HEK293 (cell line): ENCODE measurements around the gene OR10H4.

Experiments used
- CTCF ChIA-PET: fragments of 350-600 bp; formaldehyde crosslinking; extraction: SDS; loops from one replicate; lab custom pipeline; 2021; ENCODE audit warnings: antibody characterized with exemption; lab: Yijun Ruan, JAX
- POLR2A ChIA-PET: fragments of 300-600 bp; formaldehyde crosslinking; extraction: SDS; loops from one replicate; lab custom pipeline; 2020; ENCODE audit warnings: antibody characterized with exemption, inconsistent platforms; lab: Yijun Ruan, JAX
- H3K27ac ChIP-seq: fragments of 200-500 bp; sonication (Bioruptor generic); 2 replicates; pipeline ENCODE4 v1.5.1; 2014; ENCODE audit warnings: low read depth, low read length, control low read depth, inconsistent platforms; ENCODE audit errors: extremely low read depth
- H3K36me3 ChIP-seq, 2 experiments: fragments of 200-500 bp in 1 of 2; sonication (Bioruptor generic) in 1 of 2; 1 replicate in 1 of 2; 2 replicates in 1 of 2; pipeline ENCODE4 v1.5.1; 2014 to 2017; ENCODE audit warnings: inconsistent platforms in 2 of 2, low read length in 2 of 2; ENCODE audit not compliant: control insufficient read depth in 2 of 2, insufficient read depth in 1 of 2
- H3K4me1 ChIP-seq: fragments of 200-500 bp; sonication (Bioruptor generic); 2 replicates; pipeline ENCODE4 v1.5.1; 2014; ENCODE audit warnings: mild to moderate bottlenecking, low read length, inconsistent platforms; ENCODE audit not compliant: control insufficient read depth, insufficient read depth
- H3K4me3 ChIP-seq: 2 replicates; pipeline ENCODE4 v1.5.1; 2011; ENCODE audit warnings: low read depth, mild to moderate bottlenecking, control low read depth, low read length, moderate library complexity
- H3K9me3 ChIP-seq: fragments of 200-500 bp; sonication (Bioruptor generic); 2 replicates; pipeline ENCODE4 v1.5.1; 2014; ENCODE audit warnings: low read depth, low read length, inconsistent platforms; ENCODE audit not compliant: control insufficient read depth, insufficient read depth
- ELK4 ChIP-seq: IDR thresholded peaks from 2 replicates; pipeline ENCODE4 v1.6.1; 2011; ENCODE audit warnings: mild to moderate bottlenecking, low read depth, low read length, borderline replicate concordance
- HOXC10 ChIP-seq: sonication (generic); formaldehyde crosslinking; IDR thresholded peaks from 2 replicates; pipeline ENCODE4 v1.8.1; 2023; ENCODE audit warnings: mild to moderate bottlenecking, missing genetic modification reagents
- REST ChIP-seq: fragments of 450-650 bp; formaldehyde crosslinking; IDR thresholded peaks from 2 replicates; pipeline ENCODE4 v1.5.1; 2016; ENCODE audit warnings: missing biosample characterization, missing genetic modification characterization
- SP2 ChIP-seq: fragments of 450-650 bp; formaldehyde crosslinking; IDR thresholded peaks from 2 replicates; pipeline ENCODE4 v1.5.1; 2016; ENCODE audit warnings: missing biosample characterization, missing genetic modification characterization
- SP3 ChIP-seq: fragments of 450-650 bp; formaldehyde crosslinking; IDR thresholded peaks from 2 replicates; pipeline ENCODE4 v1.5.1; 2016; ENCODE audit warnings: missing biosample characterization, missing genetic modification characterization
- ZBTB11 ChIP-seq: fragments of 450-650 bp; formaldehyde crosslinking; conservative IDR thresholded peaks from 2 replicates; pipeline ENCODE4 v1.5.1; 2016; ENCODE audit warnings: low read depth, missing biosample characterization, missing genetic modification characterization
- ZBTB8A ChIP-seq: fragments of 450-650 bp; formaldehyde crosslinking; IDR thresholded peaks from 2 replicates; pipeline ENCODE4 v1.5.1; 2016; ENCODE audit warnings: missing biosample characterization, missing genetic modification characterization
- ZNF169 ChIP-seq: fragments of 450-650 bp; formaldehyde crosslinking; IDR thresholded peaks from 2 replicates; pipeline ENCODE4 v1.5.1; 2016; ENCODE audit warnings: missing biosample characterization, missing genetic modification characterization
- ZNF211 ChIP-seq: fragments of 450-650 bp; formaldehyde crosslinking; IDR thresholded peaks from 2 replicates; pipeline ENCODE4 v1.5.1; 2016; ENCODE audit warnings: low read depth, missing biosample characterization, missing genetic modification characterization
- ZNF311 ChIP-seq: fragments of 450-650 bp; formaldehyde crosslinking; IDR thresholded peaks from 2 replicates; pipeline ENCODE4 v1.5.1; 2017; ENCODE audit warnings: missing biosample characterization, missing genetic modification characterization, borderline replicate concordance
- ZNF366 ChIP-seq: fragments of 450-650 bp; formaldehyde crosslinking; conservative IDR thresholded peaks from 2 replicates; pipeline ENCODE4 v1.5.1; 2016; ENCODE audit warnings: missing biosample characterization, missing genetic modification characterization
- ZNF391 ChIP-seq: fragments of 450-650 bp; formaldehyde crosslinking; IDR thresholded peaks from 2 replicates; pipeline ENCODE4 v1.5.1; 2016; ENCODE audit warnings: low read depth, missing biosample characterization, missing genetic modification characterization, borderline replicate concordance
- ZNF555 ChIP-seq: fragments of 450-650 bp; formaldehyde crosslinking; conservative IDR thresholded peaks from 2 replicates; pipeline ENCODE4 v1.5.1; 2017; ENCODE audit warnings: missing biosample characterization, mild to moderate bottlenecking, missing genetic modification characterization, inconsistent platforms
- ZNF660 ChIP-seq: fragments of 450-650 bp; IDR thresholded peaks from 2 replicates; pipeline ENCODE4 v1.5.1; 2018; ENCODE audit warnings: missing biosample characterization, mild to moderate bottlenecking, missing genetic modification characterization
- ZNF768 ChIP-seq: fragments of 450-650 bp; formaldehyde crosslinking; IDR thresholded peaks from 2 replicates; pipeline ENCODE4 v1.5.1; 2018; ENCODE audit warnings: missing biosample characterization, mild to moderate bottlenecking, missing genetic modification characterization
- ZSCAN23 ChIP-seq: fragments of 450-650 bp; formaldehyde crosslinking; IDR thresholded peaks from 2 replicates; pipeline ENCODE4 v1.5.1; 2016; ENCODE audit warnings: missing biosample characterization, missing genetic modification characterization
- ZSCAN30 ChIP-seq: fragments of 450-650 bp; IDR thresholded peaks from 2 replicates; pipeline ENCODE4 v1.5.1; 2018; ENCODE audit warnings: missing biosample characterization, mild to moderate bottlenecking, missing genetic modification characterization, moderate library complexity
- ZXDB ChIP-seq: fragments of 450-650 bp; formaldehyde crosslinking; IDR thresholded peaks from 2 replicates; pipeline ENCODE4 v1.5.1; 2016; ENCODE audit warnings: missing biosample characterization, missing genetic modification characterization
- TF ChIP-seq, protein P1 (sequence below): fragments of 450-650 bp; formaldehyde crosslinking; IDR thresholded peaks from 2 replicates; pipeline ENCODE4 v1.5.1; 2017; ENCODE audit warnings: missing biosample characterization, mild to moderate bottlenecking, missing genetic modification characterization, moderate library complexity

The OR10H4 gene

GRCh38 chr19:15919243-15919642 is 29.6 kb upstream of the OR10H4 start:
- ChIA-PET CTCF (no interaction called here), POLR2A (no interaction called here)

DNA sequence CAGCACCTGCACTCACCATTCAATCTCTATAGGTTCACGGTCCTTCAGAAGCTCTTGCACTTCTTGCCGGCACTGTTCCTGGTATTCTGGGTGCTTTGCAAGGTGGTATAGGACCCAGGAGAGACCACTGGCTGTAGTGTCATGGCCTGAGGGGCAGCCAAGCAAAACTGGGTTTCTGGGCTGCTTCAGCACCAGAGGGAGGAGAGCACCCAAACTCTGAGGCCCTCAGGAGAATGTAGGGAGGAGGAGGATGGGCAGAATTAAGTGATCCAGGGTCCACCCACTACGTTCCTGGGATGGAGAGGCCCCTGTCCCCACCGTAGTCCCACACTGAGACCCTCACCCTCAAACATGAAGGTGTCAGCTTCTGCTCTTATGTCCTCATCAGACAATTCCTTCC is 26.8 kb upstream of the OR10H4 start:
- Histone ChIP-seq H3K4me1 (no peaks in the 10 kb centered on the region), H3K27ac (no peak overlapping the region), H3K4me3 (no peak overlapping the region), H3K9me3 (no peaks in the 10 kb centered on the region), H3K36me3 (no peaks in the 10 kb centered on the region)
- POLR2A ChIA-PET: no interaction called here
- TF ChIP-seq ZNF169 (tag by site-specific recombination) (no peak), ZNF768 (tag by site-specific recombination) (no peak), REST (tag by site-specific recombination) (peak; percentile 46; the same call in 1 of the 2 replicates), ZSCAN30 (tag by site-specific recombination) (no peak)
- CTCF ChIA-PET: no interaction called here

More at GRCh38 chr19:15919243-15919642, 29.6 kb upstream of the OR10H4 start:
- H3K4me3 ChIP-seq: no peak overlapping the region
- no peak for TF ChIP-seq SP2 (tag by site-specific recombination)
- TF ChIP-seq HOXC10 (CRISPR knock-in tag): no peak
- peak; percentile 52 for TF ChIP-seq ZNF366 (tag by site-specific recombination)
- TF ChIP-seq, all 188 proteins: peak for 1
- H3K27ac ChIP-seq: no peak overlapping the region
- H3K36me3 ChIP-seq: no peaks in the 10 kb centered on the region
- no peaks in the 10 kb centered on the region for H3K9me3 ChIP-seq
- H3K4me1 ChIP-seq: no peaks in the 10 kb centered on the region

- H3K36me3 ChIP-seq: no peaks in the 10 kb centered on the region
- no peaks in the 10 kb centered on the region for H3K9me3 ChIP-seq
- ChIA-PET POLR2A (no interaction called here), CTCF (interaction anchor here (1.0 kb wide), 1 partner anchor 291 kb away, joined by 3 read pairs; no protein-coding TSS in a partner anchor)
- no peak overlapping the region for H3K4me3 ChIP-seq
- TF ChIP-seq ZNF391 (tag by site-specific recombination): no peak
- TF ChIP-seq ZNF211 (tag by site-specific recombination): no peak
- TF ChIP-seq ZBTB8A (tag by site-specific recombination): no peak
- no peak for TF ChIP-seq ZNF169 (tag by site-specific recombination)
- TF ChIP-seq ZNF555 (tag by site-specific recombination): no peak
- TF ChIP-seq ZNF311 (tag by site-specific recombination): no peak
- no peak for TF ChIP-seq ZNF660 (tag by site-specific recombination)
- TF ChIP-seq ZSCAN23 (tag by site-specific recombination): no peak
- TF ChIP-seq ELK4: no peak
- TF ChIP-seq, protein P1, sequence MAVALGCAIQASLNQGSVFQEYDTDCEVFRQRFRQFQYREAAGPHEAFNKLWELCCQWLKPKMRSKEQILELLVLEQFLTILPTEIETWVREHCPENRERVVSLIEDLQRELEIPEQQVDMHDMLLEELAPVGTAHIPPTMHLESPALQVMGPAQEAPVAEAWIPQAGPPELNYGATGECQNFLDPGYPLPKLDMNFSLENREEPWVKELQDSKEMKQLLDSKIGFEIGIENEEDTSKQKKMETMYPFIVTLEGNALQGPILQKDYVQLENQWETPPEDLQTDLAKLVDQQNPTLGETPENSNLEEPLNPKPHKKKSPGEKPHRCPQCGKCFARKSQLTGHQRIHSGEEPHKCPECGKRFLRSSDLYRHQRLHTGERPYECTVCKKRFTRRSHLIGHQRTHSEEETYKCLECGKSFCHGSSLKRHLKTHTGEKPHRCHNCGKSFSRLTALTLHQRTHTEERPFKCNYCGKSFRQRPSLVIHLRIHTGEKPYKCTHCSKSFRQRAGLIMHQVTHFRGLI (tag by site-specific recombination): no peak
- TF ChIP-seq SP3 (tag by site-specific recombination): no peak
- no peak for TF ChIP-seq ZNF768 (tag by site-specific recombination)
- TF ChIP-seq ZBTB11 (tag by site-specific recombination): no peak
- no peak for TF ChIP-seq ZXDB (tag by site-specific recombination)
- no peaks in the 10 kb centered on the region for H3K4me1 ChIP-seq
- no peak overlapping the region for H3K27ac ChIP-seq
Measured at GRCh38 chr19:15923702-15924101, 25.1 kb upstream of the OR10H4 start.
